ENCODE data around the gene C1GALT1. TPM values are rescaled to one million over a fixed set of nuclear protein-coding genes. Genes with fewer than 3 reads are reported as not detected.
"Not testable (repeated sequence)": the region's sequence is repeated elsewhere in the genome, so short reads cannot be mapped to it uniquely, and the experiment has no call there.

C1GALT1 gene
- total RNA-seq, 1 experiment from 2014 or later = 81.5 TPM

- peaks cover 69 to 77% of the 10 kb centered on the region in 2 experiments for H3K4me1 Mint-ChIP-seq
- not testable (repeated sequence) for H3K9ac ChIP-seq (ENCODE audit: extremely low read depth, insufficient read length, low read length); H4K5ac ChIP-seq (ENCODE audit: insufficient read length, low read depth, low read length); H2BK12ac ChIP-seq (ENCODE audit: insufficient read length, low read depth, low read length); DNase-seq; H3K56ac ChIP-seq (ENCODE audit: insufficient read length, low read depth, low read length); H3K14ac ChIP-seq (ENCODE audit: insufficient read depth, low read length); H2BK15ac ChIP-seq (ENCODE audit: low read depth, low read length); H3K27me3 Mint-ChIP-seq (ENCODE audit: low read depth); H3K4me1 ChIP-seq (ENCODE audit: insufficient read depth, low read length); H2BK5ac ChIP-seq (ENCODE audit: insufficient read length, low read length); H4K8ac ChIP-seq (replicated peaks; ENCODE audit: insufficient read length, low read depth, low read length); H3K9me3 ChIP-seq (ENCODE audit: control insufficient read depth, low read depth, low read length); H3K23ac ChIP-seq (ENCODE audit: insufficient read length, low read depth, low read length); H3K27me3 ChIP-seq (ENCODE audit: insufficient read depth, low read length); H4K20me1 ChIP-seq (ENCODE audit: control insufficient read depth, insufficient read depth, insufficient read length); H3K4ac ChIP-seq (ENCODE audit: low read depth, low read length); H3K79me1 ChIP-seq (ENCODE audit: insufficient read depth, low read depth, low read length, poor library complexity, severe bottlenecking); H2AK5ac ChIP-seq (ENCODE audit: insufficient read length, low read length); H2AFZ ChIP-seq (ENCODE audit: low read length); H2BK120ac ChIP-seq (ENCODE audit: low read depth, low read length, poor library complexity, severe bottlenecking); H4K91ac ChIP-seq (ENCODE audit: insufficient read length, low read depth, low read length); H3K4me2 ChIP-seq (ENCODE audit: insufficient read depth, insufficient read length, low read length); H2BK20ac ChIP-seq (ENCODE audit: low read depth, low read length, poor library complexity, severe bottlenecking); H3K23me2 ChIP-seq (ENCODE audit: insufficient read length, low read depth, low read length, poor library complexity, severe bottlenecking); H3K18ac ChIP-seq (ENCODE audit: insufficient read length, low read depth, low read length); H3K4me3 Mint-ChIP-seq; H3T11ph ChIP-seq (ENCODE audit: low read length); H3K27ac ChIP-seq (ENCODE audit: insufficient read length, low read depth, low read length)
- peaks cover 17 to 54% (median 40%) of the 10 kb centered on the region in 3 experiments for H3K36me3 Mint-ChIP-seq (ENCODE audit: insufficient read depth in 1 of 3, low read depth in 3 of 3)
- WGBS (ENCODE audit: extremely low coverage, insufficient read length, low lambda C conversion rate) = no CpG with 5 or more reads among the region's 3 CpGs
- H3K79me2 ChIP-seq (ENCODE audit: insufficient read depth, low read length) = peaks cover 19% of the 10 kb centered on the region; the same call in 1 of the 2 replicates
- peak overlapping the region in 1 of 3 experiments; percentile 0; a peak in 3 of 7 replicates for H3K27ac Mint-ChIP-seq
- H3K9me3 Mint-ChIP-seq = peaks cover 31 to 58% of the 10 kb centered on the region in 2 experiments
Measured at GRCh38 chr7:7199592-7199991, 17.2 kb downstream of the C1GALT1 start.

GRCh38 chr7:7200255-7200654, 17.9 kb downstream of the C1GALT1 start:
- H3K9me3 Mint-ChIP-seq = peaks cover 31 to 54% of the 10 kb centered on the region in 2 experiments
- H2BK120ac ChIP-seq (ENCODE audit: low read depth, low read length, poor library complexity, severe bottlenecking); H3K14ac ChIP-seq (ENCODE audit: insufficient read depth, low read length); H3K4me2 ChIP-seq (ENCODE audit: insufficient read depth, insufficient read length, low read length); H3K23me2 ChIP-seq (ENCODE audit: insufficient read length, low read depth, low read length, poor library complexity, severe bottlenecking); H4K20me1 ChIP-seq (ENCODE audit: control insufficient read depth, insufficient read depth, insufficient read length); H3K9ac ChIP-seq (ENCODE audit: extremely low read depth, insufficient read length, low read length); H3K4me1 ChIP-seq (ENCODE audit: insufficient read depth, low read length); H3K27me3 Mint-ChIP-seq (ENCODE audit: low read depth); H2AFZ ChIP-seq (ENCODE audit: low read length); H3T11ph ChIP-seq (ENCODE audit: low read length); H3K27me3 ChIP-seq (ENCODE audit: insufficient read depth, low read length); H3K23ac ChIP-seq (ENCODE audit: insufficient read length, low read depth, low read length); H2BK12ac ChIP-seq (ENCODE audit: insufficient read length, low read depth, low read length); H4K91ac ChIP-seq (ENCODE audit: insufficient read length, low read depth, low read length); H3K56ac ChIP-seq (ENCODE audit: insufficient read length, low read depth, low read length); H3K4me3 Mint-ChIP-seq; DNase-seq; H3K27ac ChIP-seq (ENCODE audit: insufficient read length, low read depth, low read length); H3K18ac ChIP-seq (ENCODE audit: insufficient read length, low read depth, low read length); H4K5ac ChIP-seq (ENCODE audit: insufficient read length, low read depth, low read length); H2AK5ac ChIP-seq (ENCODE audit: insufficient read length, low read length); H3K4ac ChIP-seq (ENCODE audit: low read depth, low read length); H2BK5ac ChIP-seq (ENCODE audit: insufficient read length, low read length); H4K8ac ChIP-seq (replicated peaks; ENCODE audit: insufficient read length, low read depth, low read length); H2BK15ac ChIP-seq (ENCODE audit: low read depth, low read length); H2BK20ac ChIP-seq (ENCODE audit: low read depth, low read length, poor library complexity, severe bottlenecking); H3K79me1 ChIP-seq (ENCODE audit: insufficient read depth, low read depth, low read length, poor library complexity, severe bottlenecking); H3K9me3 ChIP-seq (ENCODE audit: control insufficient read depth, low read depth, low read length): not testable (repeated sequence)
- H3K27ac Mint-ChIP-seq = peak overlapping the region in 2 of 3 experiments; percentile 38 to 41; a peak in 3 of 7 replicates
- peaks cover 14 to 50% (median 39%) of the 10 kb centered on the region in 3 experiments for H3K36me3 Mint-ChIP-seq (ENCODE audit: insufficient read depth in 1 of 3, low read depth in 3 of 3)
- peaks cover 19% of the 10 kb centered on the region; the same call in 1 of the 2 replicates for H3K79me2 ChIP-seq (ENCODE audit: insufficient read depth, low read length)
- WGBS (ENCODE audit: extremely low coverage, insufficient read length, low lambda C conversion rate) = no CpG with 5 or more reads among the region's 3 CpGs
- H3K4me1 Mint-ChIP-seq = peaks cover 69 to 76% of the 10 kb centered on the region in 2 experiments
